Thymus (tissue), 11 donors: ENCODE results near the gene PTPRJ. TPM values are rescaled to one million over a fixed set of nuclear protein-coding genes. Genes with fewer than 3 reads are reported as not detected.
A peak's percentile ranks its signal among the peaks of the same experiment; 100 is the strongest.

Experiments used
- DNase-seq, 9 donors: peaks; one replicate each; pipeline ENCODE4 v3.0.0-alpha.2; 2013; ENCODE audit warnings: low spot score in 9 of 9, low read depth in 6 of 9, missing footprints in 1 of 9
- H3K27ac ChIP-seq, 2 donors: one replicate each; pipeline ENCODE4 v1.5.1; 2013; ENCODE audit warnings: control low read depth in 1 of 2, low read depth in 1 of 2, low read length in 1 of 2, mild to moderate bottlenecking in 1 of 2, moderate library complexity in 1 of 2
- H3K27me3 ChIP-seq, 2 donors: one replicate each; pipeline ENCODE4 v1.5.1; 2013; ENCODE audit warnings: low read length in 1 of 2; ENCODE audit not compliant: control insufficient read depth in 2 of 2, insufficient read depth in 1 of 2
- H3K36me3 ChIP-seq, 2 donors: one replicate each; pipeline ENCODE4 v1.5.1; 2013; ENCODE audit warnings: low read length in 1 of 2, mild to moderate bottlenecking in 1 of 2, moderate library complexity in 1 of 2; ENCODE audit not compliant: control insufficient read depth in 2 of 2, insufficient read depth in 2 of 2
- H3K4me1 ChIP-seq, 2 donors: one replicate each; pipeline ENCODE4 v1.5.1; 2013; ENCODE audit warnings: low read length in 2 of 2; ENCODE audit not compliant: control insufficient read depth in 2 of 2, insufficient read depth in 2 of 2
- H3K4me3 ChIP-seq, 2 donors: one replicate each; pipeline ENCODE4 v1.5.1; 2013; ENCODE audit warnings: low read length in 2 of 2, control low read depth in 1 of 2, mild to moderate bottlenecking in 1 of 2
- H3K9me3 ChIP-seq, 2 donors: one replicate each; pipeline ENCODE4 v1.5.1; 2013; ENCODE audit warnings: low read length in 1 of 2, mild to moderate bottlenecking in 1 of 2; ENCODE audit not compliant: control insufficient read depth in 2 of 2, insufficient read depth in 1 of 2
- WGBS: extraction: QIAGEN DNeasy Blood & Tissue Kit; methylation state at CpG from one replicate; pipeline ENCODE4 v1.1.7; 2013; 5-methylcytosine and 5-hydroxymethylcytosine counted together
- polyA plus RNA-seq: library from polyadenylated mRNA; stranded (reverse); fragments of 200-250 nt; gene quantifications from one replicate; pipeline ENCODE4 v1.2.3, GENCODE V29; 2013
- total RNA-seq: library from RNA; stranded (reverse); fragments of 120-200 nt; gene quantifications from one replicate; pipeline ENCODE4 v1.2.4, GENCODE V29; 2013
- donor health status: healthy.

PTPRJ gene
- total and polyA plus RNA-seq, 2 donors: 4.4 to 7.5 TPM

DNA sequence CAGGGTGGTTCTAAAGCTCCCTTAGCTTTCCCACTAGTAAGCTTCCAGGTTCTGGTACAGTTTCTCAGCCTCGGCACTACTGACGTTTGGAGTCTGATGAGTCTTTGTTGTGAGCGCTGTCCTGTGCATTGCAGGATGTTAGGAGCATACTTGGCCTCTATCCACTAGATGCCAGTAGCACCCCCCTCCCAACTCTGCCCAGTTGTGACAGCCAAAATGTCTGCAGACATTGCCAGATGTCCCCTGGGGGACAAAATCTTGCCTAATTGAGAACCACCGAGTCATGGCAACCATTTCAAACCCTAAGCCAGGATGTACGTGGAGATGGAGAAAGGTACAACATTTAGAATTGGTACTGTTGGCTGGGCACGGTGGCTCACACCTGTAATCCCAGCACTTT lies 68.7 kb downstream of the PTPRJ start:
- Histone ChIP-seq H3K36me3 (no peaks in the 10 kb centered on the region), H3K27ac (no peak overlapping the region), H3K27me3 (no peaks in the 10 kb centered on the region), H3K9me3 (no peaks in the 10 kb centered on the region), H3K4me3 (no peak overlapping the region), H3K4me1 (peaks cover 2 to 12% of the 10 kb centered on the region in 2 donors)
- 98% methylated on average over 6 of the region's 6 CpGs for WGBS
- no peak for DNase-seq

DNA sequence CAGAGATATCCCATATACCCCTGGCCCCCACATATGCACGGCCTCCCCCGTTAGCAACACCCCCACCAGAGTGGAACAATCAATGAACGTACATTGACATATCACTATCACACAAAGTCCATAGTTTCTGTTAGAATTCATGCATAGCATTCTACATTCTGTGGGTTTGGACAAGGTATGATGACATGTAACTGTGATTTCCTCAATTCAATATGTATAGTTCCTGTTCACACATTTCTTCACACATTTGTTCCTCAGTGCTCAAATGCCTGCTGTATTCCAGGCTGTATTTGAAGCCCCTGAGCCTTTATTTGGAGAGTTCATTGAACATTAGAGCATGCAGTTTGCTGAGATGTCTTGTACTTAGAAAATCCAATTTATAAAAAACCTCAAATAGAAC lies 69.9 kb downstream of the PTPRJ start:
- Histone ChIP-seq H3K4me1 (peaks cover 2 to 16% of the 10 kb centered on the region in 2 donors), H3K9me3 (no peaks in the 10 kb centered on the region), H3K27ac (no peak overlapping the region), H3K4me3 (no peak overlapping the region), H3K36me3 (no peaks in the 10 kb centered on the region), H3K27me3 (no peaks in the 10 kb centered on the region)
- 94% methylated on average over 3 of the region's 3 CpGs for WGBS
- no peak for DNase-seq

DNA sequence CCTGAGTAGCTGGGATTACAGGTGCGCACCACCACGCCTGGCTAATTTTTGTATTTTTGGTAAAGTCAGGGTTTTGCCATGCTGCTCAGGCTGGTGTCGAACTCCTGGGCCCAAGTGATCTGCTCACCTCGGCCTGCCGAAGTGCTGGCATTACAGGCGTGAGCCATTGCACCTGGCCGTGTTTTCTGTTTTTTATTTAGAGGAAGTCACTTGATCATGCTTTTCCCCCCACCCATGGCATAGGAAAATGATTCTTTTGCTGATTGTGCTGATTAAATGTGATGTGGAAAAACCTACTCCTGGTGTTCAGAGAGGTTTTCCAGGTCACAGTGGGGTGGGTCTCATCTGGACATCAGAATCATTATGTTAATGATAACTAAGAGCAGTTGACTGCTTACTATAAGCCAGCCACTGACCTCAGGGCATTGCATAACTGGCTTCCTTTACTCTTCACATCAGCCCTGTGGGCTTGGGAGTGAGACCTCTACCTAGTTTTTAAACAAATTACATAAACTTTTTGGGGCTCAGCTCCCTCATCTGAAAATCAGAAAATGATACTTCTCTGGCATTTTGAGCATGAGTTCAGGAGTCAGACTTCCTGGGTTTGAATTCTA lies 71.0 kb downstream of the PTPRJ start:
- Histone ChIP-seq H3K4me3 (no peak overlapping the region), H3K36me3 (no peaks in the 10 kb centered on the region), H3K4me1 (peaks cover 11 to 26% of the 10 kb centered on the region in 2 donors), H3K27me3 (no peaks in the 10 kb centered on the region), H3K9me3 (no peaks in the 10 kb centered on the region), H3K27ac (no peak overlapping the region)
- no peak for DNase-seq
- WGBS: 89% methylated on average over 7 of the region's 7 CpGs

DNA sequence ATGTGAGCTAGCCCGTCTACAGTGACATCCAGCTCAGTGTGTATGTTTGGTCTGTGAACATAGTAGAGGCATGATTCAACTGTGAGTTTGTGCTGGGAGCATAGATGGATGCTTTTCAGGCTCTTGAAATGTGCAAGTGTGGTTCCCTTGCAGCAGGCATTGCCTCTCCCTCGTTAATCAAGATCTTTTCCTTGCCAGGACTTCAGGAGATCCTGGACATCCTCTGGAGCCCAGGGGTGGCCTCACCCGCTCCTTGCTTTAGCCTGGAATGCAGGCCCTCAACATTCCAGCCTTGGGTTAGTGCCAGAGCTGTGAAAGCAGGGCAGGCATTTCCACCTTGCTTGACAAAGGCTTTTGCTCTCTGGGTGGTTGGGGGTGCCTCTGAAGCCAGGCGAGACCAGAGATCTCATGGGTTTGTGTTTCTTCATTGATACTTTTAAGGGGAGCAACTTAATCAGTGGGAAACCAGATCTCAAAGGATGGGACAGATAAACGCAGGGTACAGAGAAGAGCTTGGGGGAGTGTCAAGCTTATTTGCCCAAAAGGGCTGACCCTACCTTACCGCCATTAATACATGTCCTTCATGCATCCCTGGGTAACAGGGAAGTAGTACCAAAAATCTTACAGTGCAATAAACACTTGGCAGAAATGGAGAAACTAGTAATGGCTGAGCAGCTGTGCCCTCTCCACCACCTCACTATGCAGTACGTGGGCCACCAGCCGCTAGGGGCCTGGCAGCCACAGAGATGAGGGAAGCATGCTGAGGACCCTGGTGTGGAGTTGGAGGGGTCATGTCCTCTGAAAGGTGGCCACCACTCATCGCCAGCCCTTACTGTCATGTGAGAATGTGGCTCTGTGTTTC lies 72.1 kb downstream of the PTPRJ start:
- Histone ChIP-seq H3K27me3 (peaks cover 0 to 5% of the 10 kb centered on the region in 2 donors), H3K4me3 (no peak overlapping the region), H3K4me1 (peaks cover 13 to 36% of the 10 kb centered on the region in 2 donors), H3K27ac (no peak overlapping the region), H3K9me3 (no peaks in the 10 kb centered on the region), H3K36me3 (no peaks in the 10 kb centered on the region)
- 96% methylated on average over 9 of the region's 9 CpGs for WGBS
- DNase-seq: no peak

DNA sequence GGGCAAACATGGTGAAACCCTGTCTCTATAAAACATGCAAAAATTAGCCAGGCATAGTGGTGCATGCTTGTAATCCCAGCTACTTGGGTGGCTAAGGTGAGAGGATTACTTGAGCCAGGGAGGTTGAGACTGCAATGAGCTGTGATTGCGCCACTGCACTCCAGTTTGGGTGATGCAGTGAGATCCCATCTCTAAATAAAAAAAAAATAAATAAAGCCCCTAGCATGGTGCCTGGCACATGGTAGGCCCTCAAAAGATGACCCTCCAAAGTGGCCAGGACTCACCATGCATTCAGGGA lies 74.6 kb downstream of the PTPRJ start:
- no peak overlapping the region for H3K27ac ChIP-seq
- no peak for DNase-seq
- H3K4me3 ChIP-seq: no peak overlapping the region
- peaks cover 13 to 37% of the 10 kb centered on the region in 2 donors for H3K4me1 ChIP-seq
- H3K36me3 ChIP-seq: no peaks in the 10 kb centered on the region
- H3K27me3 ChIP-seq: peaks cover 0 to 17% of the 10 kb centered on the region in 2 donors
- no peaks in the 10 kb centered on the region for H3K9me3 ChIP-seq
- WGBS: 100% methylated on average over 1 of the region's 1 CpG

DNA sequence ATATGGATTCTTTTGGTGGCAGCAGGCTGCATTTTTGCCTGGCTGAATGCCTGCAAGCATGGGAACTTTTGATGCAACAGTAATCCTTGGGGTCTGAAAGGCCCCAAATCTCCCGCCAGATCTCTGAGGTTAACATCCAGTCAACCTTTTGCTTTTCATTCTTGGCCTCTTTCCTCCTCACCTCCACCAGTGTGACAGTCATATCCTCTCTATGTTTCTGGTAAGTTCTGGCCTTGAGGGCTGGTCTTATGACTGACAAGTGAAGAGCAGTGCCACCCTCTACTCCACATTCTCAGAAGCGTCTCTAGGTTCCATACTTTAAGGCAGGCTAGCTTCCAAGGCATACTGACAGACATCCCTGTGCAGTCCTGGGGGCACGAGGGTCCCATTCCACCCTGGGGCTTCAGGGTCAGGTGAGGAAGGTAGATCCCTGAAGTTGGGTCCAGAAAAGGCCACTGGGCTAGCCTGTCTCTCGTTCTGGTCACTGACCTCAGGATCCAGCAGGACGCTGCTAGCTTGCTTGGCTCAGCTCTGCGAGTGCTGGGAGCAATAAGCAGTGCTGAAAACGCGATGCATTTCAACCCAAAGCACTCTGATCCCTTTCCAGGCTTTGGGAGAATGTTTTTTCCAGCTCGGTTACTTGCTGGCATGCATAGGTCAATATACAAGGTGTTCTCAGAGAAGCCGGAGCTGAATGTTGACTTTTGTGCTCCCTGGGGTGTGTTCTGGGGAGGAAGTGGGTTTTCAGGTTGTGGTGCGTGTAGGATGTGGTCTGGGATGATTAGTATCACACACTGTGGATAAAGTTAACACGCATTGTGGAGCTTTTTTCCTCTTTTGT lies 75.2 kb downstream of the PTPRJ start:
- Histone ChIP-seq H3K9me3 (no peaks in the 10 kb centered on the region), H3K4me1 (peaks cover 13 to 37% of the 10 kb centered on the region in 2 donors), H3K36me3 (no peaks in the 10 kb centered on the region), H3K4me3 (no peak overlapping the region), H3K27ac (peak overlapping the region; percentile 55 to 77), H3K27me3 (peaks cover under 1 to 17% of the 10 kb centered on the region in 2 donors)
- WGBS: 32% methylated on average over 12 of the region's 12 CpGs
- peak in 8 of 9 donors; percentile 32 to 85 (median 58) for DNase-seq

DNA sequence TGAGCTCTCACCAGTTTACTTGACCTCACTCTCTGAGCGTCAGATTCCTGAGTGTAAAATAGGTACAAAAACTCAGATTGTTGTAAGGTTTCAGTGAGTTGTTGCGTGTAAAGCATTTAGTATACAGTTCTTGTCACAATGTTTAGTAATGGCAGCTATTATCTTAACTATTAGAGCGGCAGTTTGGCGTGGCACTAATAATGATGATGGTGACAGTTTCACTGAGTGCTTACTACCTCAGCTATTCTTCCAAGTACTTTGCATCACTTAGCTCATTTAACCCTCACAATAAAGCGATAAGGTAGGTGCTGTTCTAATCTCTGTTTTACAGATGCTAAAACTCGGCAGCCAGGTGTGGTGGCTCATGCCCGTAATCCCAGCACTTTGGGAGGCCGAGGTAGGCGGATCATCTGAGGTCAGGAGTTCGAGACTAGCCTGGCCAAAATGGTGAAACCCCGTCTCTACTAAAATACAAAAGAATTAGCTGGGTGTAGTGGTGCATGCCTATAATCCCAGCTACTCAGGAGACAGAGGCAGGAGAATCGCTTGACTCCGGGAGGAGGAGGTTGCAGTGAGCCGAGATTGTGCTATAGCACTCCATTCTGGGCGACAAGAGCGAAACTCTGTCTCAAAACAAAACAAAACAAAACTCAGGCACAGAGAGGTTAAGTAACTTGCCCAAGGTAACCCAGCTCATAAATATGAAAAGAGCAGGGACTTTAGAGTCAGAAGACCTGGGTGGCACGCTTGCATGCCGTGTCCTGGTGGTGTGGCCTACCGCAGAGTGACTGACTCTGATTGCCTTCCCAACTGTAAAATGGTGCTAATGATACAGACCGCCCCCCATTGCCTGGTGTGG lies 76.2 kb downstream of the PTPRJ start:
- Histone ChIP-seq H3K27ac (no peak overlapping the region), H3K27me3 (peaks cover 2 to 20% of the 10 kb centered on the region in 2 donors), H3K9me3 (no peaks in the 10 kb centered on the region), H3K4me1 (peaks cover 13 to 37% of the 10 kb centered on the region in 2 donors), H3K4me3 (no peak overlapping the region), H3K36me3 (no peaks in the 10 kb centered on the region)
- DNase-seq: no peak
- WGBS: 92% methylated on average over 20 of the region's 20 CpGs

DNA sequence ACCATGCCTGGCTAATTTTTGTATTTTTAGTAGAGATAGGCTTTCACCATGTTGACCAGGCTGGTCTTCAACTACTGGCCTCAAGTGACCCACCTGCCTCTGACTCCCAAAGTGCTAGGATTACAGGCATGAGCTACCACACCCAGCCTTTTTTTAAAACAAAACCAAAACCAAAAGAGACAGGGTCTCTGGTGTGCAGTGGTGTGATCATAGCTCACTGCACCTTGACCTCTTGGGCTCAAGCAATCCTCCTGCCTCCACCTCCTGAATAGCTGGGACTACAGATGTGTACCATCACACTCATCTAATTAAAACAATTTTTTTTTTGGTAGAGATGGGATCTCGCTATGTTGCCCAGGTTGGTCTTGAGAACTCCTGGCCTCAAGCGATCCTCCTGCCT lies 77.7 kb downstream of the PTPRJ start:
- WGBS: 94% methylated on average over 2 of the region's 2 CpGs
- Histone ChIP-seq H3K4me1 (peaks cover 13 to 31% of the 10 kb centered on the region in 2 donors), H3K36me3 (no peaks in the 10 kb centered on the region), H3K9me3 (no peaks in the 10 kb centered on the region), H3K27ac (no peak overlapping the region), H3K4me3 (no peak overlapping the region), H3K27me3 (peaks cover 2 to 20% of the 10 kb centered on the region in 2 donors)
- DNase-seq: no peak
